Adrenal gland (tissue), 12 donors: ENCODE data around the gene TFDP1. TPM values are rescaled to one million over a fixed set of nuclear protein-coding genes. Genes with fewer than 3 reads are reported as not detected.

Source experiments
- DNase-seq, 7 donors: peaks; one replicate each; pipeline ENCODE4 v3.0.0-alpha.2; 2019 to 2020
- H3K27ac ChIP-seq, 5 donors: fragments of 200-600 bp; sonication (generic) in 4 of 5; 1 replicate in 3 of 5; 2 replicates in 2 of 5; pipeline versions ENCODE4 v1.5.1 to v1.8.0; 2016 to 2020; ENCODE audit warnings: mild to moderate bottlenecking in 1 of 5
- H3K27me3 ChIP-seq: fragments of 200-600 bp; 2 replicates; pipeline ENCODE4 v1.8.0; 2021
- H3K36me3 ChIP-seq, 2 donors: fragments of 200-600 bp; replicated peaks in 1 of 2; 1 replicate in 1 of 2; 2 replicates in 1 of 2; pipeline versions ENCODE4 v1.5.1 to v1.8.0; 2018 to 2022
- H3K4me1 ChIP-seq, 2 donors: fragments of 200-600 bp; replicated peaks in 1 of 2; 1 replicate in 1 of 2; 2 replicates in 1 of 2; pipeline versions ENCODE4 v1.5.1 to v1.8.0; 2018 to 2021
- H3K4me3 ChIP-seq, 4 donors: fragments of 200-600 bp; sonication (generic) in 3 of 4; one replicate each; pipeline ENCODE4 v1.5.1; 2016 to 2018
- H3K9me3 ChIP-seq, 3 donors: fragments of 200-600 bp; sonication (generic) in 1 of 3; replicated peaks in 1 of 3; 1 replicate in 2 of 3; 2 replicates in 1 of 3; pipeline versions ENCODE4 v1.5.1 to v1.8.0; 2016 to 2021
- CTCF ChIP-seq, 6 experiments: fragments of 450-650 bp in 4 of 6; fragments of 200-600 bp in 2 of 6; sonication (generic) in 1 of 6; IDR thresholded peaks; 1 replicate in 5 of 6; 2 replicates in 1 of 6; pipeline versions ENCODE4 v1.5.1 to v1.8.0; 2016 to 2021; ENCODE audit warnings: antibody characterized with exemption in 6 of 6, mild to moderate bottlenecking in 2 of 6, moderate library complexity in 1 of 6
- POLR2A ChIP-seq, 2 donors: fragments of 450-650 bp; IDR thresholded peaks; one replicate each; pipeline ENCODE4 v1.6.1; 2017; ENCODE audit warnings: antibody characterized with exemption in 2 of 2, mild to moderate bottlenecking in 2 of 2, moderate library complexity in 1 of 2
- WGBS, 4 donors: extraction: QIAGEN DNeasy Blood & Tissue Kit in 2 of 4; methylation state at CpG; one replicate each; pipeline versions ENCODE4 v1.1.5 to v1.1.7; 2013 to 2017; 5-methylcytosine and 5-hydroxymethylcytosine counted together
- intact Hi-C, 2 donors: fragments of 100-400 bp; cut with DNase I; formaldehyde crosslinking; loops; one replicate each; pipeline versions ENCODE4 v1.14.1 to v1.15.0; 2022 to 2023
- polyA plus RNA-seq, 3 donors: library from polyadenylated mRNA; stranded (reverse); fragments of 200-250 nt in 2 of 3; fragments of 350-450 nt in 1 of 3; fragmentation: Illumina TruSeq in 1 of 3; extraction: RNeasy Lipid Tissue Mini Kit (QIAGEN cat#74804) in 1 of 3; gene quantifications; one replicate each; pipeline ENCODE4 v1.2.3, GENCODE V29; 2013 to 2014
- total RNA-seq, 9 donors: library from RNA; depleted of rRNA in 4 of 9; stranded (reverse); fragments of >200 nt in 4 of 9; fragments of 120-200 nt in 1 of 9; fragmentation: NEBNext Ultra II Directional in 1 of 9; extraction: Animal tissue kit (Norgen Biotek cat#: 25700) in 1 of 9; gene quantifications; one replicate each; pipeline versions ENCODE4 v1.1.0 to v1.2.4, GENCODE V29; 2013 to 2023
- donor health status: healthy with polysubstance abuse.
- donor health status: Bipolar disorder and iron deficiency.
- donor health status: DM: yes; HTN: yes; CAD: no.
- donor health status: DM: no; HTN: no; CAD: no.
- donor health status: DM: no; HTN: no; CAD: no.
- donor health status: DM: yes; HTN: yes; CAD: no.

Gene TFDP1
- total and polyA plus RNA-seq, 12 donors: 16.5 to 50.0 (median 35.5) TPM

GRCh38 chr13:113544896-113545295, 39.7 kb upstream of the TFDP1 start:
- intact Hi-C loops: no loop called here
- Histone ChIP-seq H3K4me1 (peaks cover 0 to 17% of the 10 kb centered on the region in 2 donors), H3K4me3 (no peak overlapping the region), H3K9me3 (no peaks in the 10 kb centered on the region), H3K27ac (peak overlapping the region in 1 of 5 donors; percentile 17), H3K36me3 (peaks cover 0 to 9% of the 10 kb centered on the region in 2 donors), H3K27me3 (no peaks in the 10 kb centered on the region)
- TF ChIP-seq POLR2A (IDR thresholded peaks at IDR 0.05): no peak
- no peak for TF ChIP-seq CTCF (IDR thresholded peaks at IDR 0.05)
- DNase-seq: peak in 1 of 7 donors; percentile 45
- WGBS, 4 donors: 90 to 98% (median 97%) methylated on average over 3 to 10 of the region's 10 CpGs

DNA sequence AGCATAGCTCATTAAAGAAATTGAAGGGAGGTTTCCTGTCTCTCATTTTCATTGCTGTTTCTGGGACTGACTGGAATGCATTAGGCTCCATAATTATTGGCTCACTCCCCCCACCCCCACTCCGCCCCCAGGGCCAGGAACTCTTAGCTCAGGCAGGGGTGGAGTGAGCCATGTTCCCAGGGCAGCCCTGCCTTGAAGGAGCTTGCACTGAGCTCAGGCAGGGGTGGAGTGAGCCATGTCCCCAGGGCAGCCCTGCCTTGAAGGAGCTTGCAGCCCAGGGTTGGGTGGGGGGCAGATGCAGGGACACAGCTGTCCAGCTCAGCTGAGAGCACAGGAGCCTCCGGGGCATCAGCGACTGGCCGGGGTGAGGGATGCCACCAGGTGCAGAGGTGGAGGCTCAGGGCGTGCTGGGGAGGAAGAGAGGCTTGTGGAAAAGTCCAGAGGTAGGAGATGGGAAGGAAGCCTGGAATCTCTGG, 39.1 kb upstream of the TFDP1 start:
- Histone ChIP-seq H3K4me3 (no peak overlapping the region), H3K9me3 (no peaks in the 10 kb centered on the region), H3K36me3 (peaks cover 0 to 10% of the 10 kb centered on the region in 2 donors), H3K27me3 (no peaks in the 10 kb centered on the region), H3K27ac (peak overlapping the region in 2 of 5 donors; percentile 63 to 84), H3K4me1 (peaks cover 0 to 17% of the 10 kb centered on the region in 2 donors)
- peak in 1 of 7 donors; percentile 53 for DNase-seq
- WGBS, 4 donors: 65 to 90% (median 76%) methylated on average over 5 of the region's 5 CpGs
- TF ChIP-seq CTCF (IDR thresholded peaks at IDR 0.05) (no peak), POLR2A (IDR thresholded peaks at IDR 0.05) (no peak)
- intact Hi-C loops: no loop called here

GRCh38 chr13:113545931-113546516, 38.5 kb upstream of the TFDP1 start:
- Histone ChIP-seq H3K4me3 (no peak overlapping the region), H3K9me3 (no peaks in the 10 kb centered on the region), H3K27ac (peak overlapping the region in 3 of 5 donors; percentile 32 to 84 (median 63)), H3K4me1 (peaks cover 0 to 17% of the 10 kb centered on the region in 2 donors), H3K27me3 (no peaks in the 10 kb centered on the region), H3K36me3 (peaks cover 0 to 15% of the 10 kb centered on the region in 2 donors)
- 71 to 80% (median 75%) methylated on average over 16 to 22 of the region's 22 CpGs for WGBS, 4 donors
- TF ChIP-seq POLR2A (IDR thresholded peaks at IDR 0.05) (no peak), CTCF (IDR thresholded peaks at IDR 0.05) (no peak)
- intact Hi-C loops: no loop called here
- peak in 2 of 7 donors; percentile 21 to 55 for DNase-seq

GRCh38 chr13:113546571-113547237, 37.8 kb upstream of the TFDP1 start:
- H3K27me3 ChIP-seq: no peaks in the 10 kb centered on the region
- WGBS, 4 donors: 56 to 71% (median 64%) methylated on average over 12 to 19 of the region's 19 CpGs
- H3K4me3 ChIP-seq: no peak overlapping the region
- TF ChIP-seq POLR2A (IDR thresholded peaks at IDR 0.05): peak in 1 of 2 donors; percentile 14
- TF ChIP-seq CTCF (IDR thresholded peaks at IDR 0.05): no peak
- DNase-seq: peak in 2 of 7 donors; percentile 27 to 78
- peaks cover 0 to 22% of the 10 kb centered on the region in 2 donors for H3K36me3 ChIP-seq
- H3K9me3 ChIP-seq: no peaks in the 10 kb centered on the region
- H3K27ac ChIP-seq: peak overlapping the region in 3 of 5 donors; percentile 17 to 84 (median 63)
- intact Hi-C loops: no loop called here
- peaks cover 0 to 17% of the 10 kb centered on the region in 2 donors for H3K4me1 ChIP-seq
